Activated T-helper 17 cell treated with anti-CD3 and anti-CD28 coated beads, Interleukin-2, amount 50 U/mL, for 72 hours (primary cell): ENCODE measurements around the gene SLC35E2B. TPM values are rescaled to one million over a fixed set of nuclear protein-coding genes. Genes with fewer than 3 reads are reported as not detected.
A peak's percentile ranks its signal among the peaks of the same experiment; 100 is the strongest.

Source experiments
- ATAC-seq: fragments of 150-1000 bp; cut with Tn5 transposase; replicated peaks from 2 replicates; pipeline ENCODE4 v1.10.0; 2021; ENCODE audit warnings: mild to moderate bottlenecking, moderate library complexity
- H3K27ac Mint-ChIP-seq: one replicate; pipeline ENCODE4 v1.8.0; 2022; ENCODE audit warnings: mixed read lengths
- H3K27me3 Mint-ChIP-seq: one replicate; pipeline ENCODE4 v1.8.0; 2022; ENCODE audit warnings: mixed read lengths
- H3K36me3 Mint-ChIP-seq: one replicate; pipeline ENCODE4 v1.8.0; 2022; ENCODE audit warnings: low read depth, mild to moderate bottlenecking, mixed read lengths
- H3K4me1 Mint-ChIP-seq: one replicate; pipeline ENCODE4 v1.8.0; 2022; ENCODE audit warnings: mixed read lengths
- H3K4me3 Mint-ChIP-seq: one replicate; pipeline ENCODE4 v1.8.0; 2022; ENCODE audit warnings: mild to moderate bottlenecking, mixed read lengths
- H3K9me3 Mint-ChIP-seq: one replicate; pipeline ENCODE4 v1.8.0; 2022; ENCODE audit warnings: mixed read lengths
- total RNA-seq, 2 donors: library from RNA; stranded (reverse); gene quantifications; one replicate each; pipeline ENCODE4 v1.2.3, GENCODE V29; 2022

Gene SLC35E2B
- total RNA-seq, 2 donors from 2014 or later = 31.4 to 38.5 TPM

GRCh38 chr1:1628754-1629429 lies 63.7 kb downstream of the SLC35E2B start:
- peak; percentile 12 for ATAC-seq
- Mint-ChIP-seq H3K9me3 (no peaks in the 10 kb centered on the region), H3K4me1 (no peaks in the 10 kb centered on the region), H3K27ac (no peak overlapping the region), H3K36me3 (peaks cover 9% of the 10 kb centered on the region), H3K27me3 (no peaks in the 10 kb centered on the region), H3K4me3 (peak overlapping the region; percentile 19)

- no peaks in the 10 kb centered on the region for H3K4me1 Mint-ChIP-seq
- H3K9me3 Mint-ChIP-seq = no peaks in the 10 kb centered on the region
- H3K27me3 Mint-ChIP-seq = no peaks in the 10 kb centered on the region
- ATAC-seq = no peak
- no peak overlapping the region for H3K27ac Mint-ChIP-seq
- H3K36me3 Mint-ChIP-seq = peaks cover 9% of the 10 kb centered on the region
- H3K4me3 Mint-ChIP-seq = peak overlapping the region; percentile 19
These were observed 64.5 kb downstream of the SLC35E2B start for GRCh38 chr1:1627829-1628753.

GRCh38 chr1:1627261-1627828 lies 65.2 kb downstream of the SLC35E2B start:
- Mint-ChIP-seq H3K9me3 (no peaks in the 10 kb centered on the region), H3K4me1 (no peaks in the 10 kb centered on the region), H3K27me3 (no peaks in the 10 kb centered on the region), H3K27ac (no peak overlapping the region), H3K4me3 (no peak overlapping the region), H3K36me3 (peaks cover 9% of the 10 kb centered on the region)
- ATAC-seq = no peak

DNA sequence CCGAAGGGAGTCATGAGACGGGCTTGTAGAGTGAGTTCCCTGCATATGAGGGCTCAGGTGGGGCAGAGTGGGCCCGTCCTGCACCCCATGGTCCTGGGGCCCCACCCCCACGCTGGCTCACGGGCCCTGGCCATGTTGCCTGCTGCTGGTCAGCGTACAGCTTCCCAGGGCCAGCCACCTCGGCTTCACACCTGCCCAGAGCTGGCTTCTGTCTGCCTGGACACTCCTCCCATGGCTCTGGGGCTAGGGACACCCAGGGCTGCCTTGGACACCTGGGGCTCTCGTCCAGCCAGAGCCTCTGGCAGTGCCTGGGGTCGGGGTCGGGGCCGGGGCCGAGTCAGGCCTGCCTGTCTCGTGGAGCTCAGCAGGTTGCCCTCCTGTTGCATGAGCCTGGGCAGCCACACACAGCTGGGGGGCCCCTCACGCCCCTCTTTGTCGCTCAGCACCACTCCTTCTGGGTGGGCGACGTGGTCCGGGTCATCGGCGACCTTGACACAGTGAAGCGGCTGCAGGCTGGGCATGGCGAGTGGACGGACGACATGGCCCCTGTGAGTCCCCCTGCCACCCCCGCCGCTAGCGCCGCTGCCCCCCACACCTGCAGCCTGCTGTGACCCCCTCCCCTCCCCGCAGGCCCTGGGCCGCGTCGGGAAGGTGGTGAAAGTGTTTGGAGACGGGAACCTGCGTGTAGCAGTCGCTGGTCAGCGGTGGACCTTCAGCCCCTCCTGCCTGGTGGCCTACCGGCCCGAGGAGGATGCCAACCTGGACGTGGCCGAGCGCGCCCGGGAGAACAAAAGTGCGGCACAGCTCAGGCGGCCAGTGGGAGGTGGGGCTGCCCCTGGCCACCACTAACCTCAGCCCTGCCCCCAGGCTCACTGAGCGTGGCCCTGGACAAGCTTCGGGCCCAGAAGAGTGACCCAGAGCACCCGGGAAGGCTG lies 66.1 kb downstream of the SLC35E2B start:
- Mint-ChIP-seq H3K4me1 (no peaks in the 10 kb centered on the region), H3K9me3 (no peaks in the 10 kb centered on the region), H3K27ac (no peak overlapping the region), H3K36me3 (peaks cover 9% of the 10 kb centered on the region), H3K27me3 (no peaks in the 10 kb centered on the region), H3K4me3 (no peak overlapping the region)
- no peak for ATAC-seq

- H3K4me3 Mint-ChIP-seq = no peak overlapping the region
- no peak overlapping the region for H3K27ac Mint-ChIP-seq
- H3K9me3 Mint-ChIP-seq = no peaks in the 10 kb centered on the region
- H3K27me3 Mint-ChIP-seq = no peaks in the 10 kb centered on the region
- H3K4me1 Mint-ChIP-seq = no peaks in the 10 kb centered on the region
- ATAC-seq = no peak
- H3K36me3 Mint-ChIP-seq = peaks cover 9% of the 10 kb centered on the region
These were observed 66.8 kb downstream of the SLC35E2B start for GRCh38 chr1:1625824-1626206.

GRCh38 chr1:1625404-1625775 lies 67.2 kb downstream of the SLC35E2B start:
- Mint-ChIP-seq H3K27ac (no peak overlapping the region), H3K4me3 (no peak overlapping the region), H3K27me3 (no peaks in the 10 kb centered on the region), H3K4me1 (no peaks in the 10 kb centered on the region), H3K36me3 (peaks cover 7% of the 10 kb centered on the region), H3K9me3 (no peaks in the 10 kb centered on the region)
- ATAC-seq = no peak

DNA sequence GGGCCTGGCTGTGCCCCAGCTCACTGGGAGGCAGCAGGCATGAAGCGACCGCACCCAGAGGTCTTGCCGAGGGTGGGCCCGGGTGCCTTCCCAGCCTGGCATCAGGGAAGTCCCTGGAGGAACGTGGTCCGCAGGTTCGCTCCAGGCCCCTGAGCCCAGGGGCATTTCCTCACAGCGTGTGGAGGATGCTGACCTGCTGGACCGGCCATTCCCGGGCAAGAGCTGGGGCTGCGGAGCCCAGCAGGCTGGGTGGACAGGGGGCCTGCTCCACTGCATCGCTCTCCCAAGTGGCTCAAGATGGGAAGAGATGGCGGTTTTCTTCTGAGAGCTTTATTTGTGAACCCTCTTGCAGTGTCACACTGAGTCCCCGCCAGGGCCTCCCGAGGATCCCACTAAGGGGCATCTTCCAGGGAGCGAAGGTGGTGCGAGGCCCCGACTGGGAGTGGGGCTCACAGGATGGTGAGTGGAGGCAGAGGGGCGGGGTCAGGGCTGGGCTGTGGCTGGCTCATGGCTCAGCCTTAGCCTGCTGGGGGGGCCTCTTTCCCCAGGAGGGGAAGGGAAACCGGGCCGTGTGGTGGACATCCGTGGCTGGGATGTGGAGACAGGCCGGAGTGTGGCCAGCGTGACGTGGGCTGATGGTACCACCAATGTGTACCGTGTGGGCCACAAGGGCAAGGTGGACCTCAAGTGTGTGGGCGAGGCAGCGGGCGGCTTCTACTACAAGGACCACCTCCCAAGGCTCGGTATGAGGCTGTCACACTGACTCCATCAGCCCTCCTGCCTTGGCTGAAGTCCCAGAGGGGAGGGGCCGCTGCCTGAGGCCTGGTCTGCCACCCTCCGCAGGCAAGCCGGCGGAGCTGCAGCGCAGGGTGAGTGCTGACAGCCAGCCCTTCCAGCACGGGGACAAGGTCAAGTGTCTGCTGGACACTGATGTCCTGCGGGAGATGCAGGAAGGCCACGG lies 67.9 kb downstream of the SLC35E2B start:
- H3K27ac Mint-ChIP-seq = no peak overlapping the region
- peaks cover under 1% of the 10 kb centered on the region for H3K36me3 Mint-ChIP-seq
- no peaks in the 10 kb centered on the region for H3K27me3 Mint-ChIP-seq
- no peaks in the 10 kb centered on the region for H3K9me3 Mint-ChIP-seq
- ATAC-seq = no peak
- H3K4me1 Mint-ChIP-seq = no peaks in the 10 kb centered on the region
- H3K4me3 Mint-ChIP-seq = no peak overlapping the region

DNA sequence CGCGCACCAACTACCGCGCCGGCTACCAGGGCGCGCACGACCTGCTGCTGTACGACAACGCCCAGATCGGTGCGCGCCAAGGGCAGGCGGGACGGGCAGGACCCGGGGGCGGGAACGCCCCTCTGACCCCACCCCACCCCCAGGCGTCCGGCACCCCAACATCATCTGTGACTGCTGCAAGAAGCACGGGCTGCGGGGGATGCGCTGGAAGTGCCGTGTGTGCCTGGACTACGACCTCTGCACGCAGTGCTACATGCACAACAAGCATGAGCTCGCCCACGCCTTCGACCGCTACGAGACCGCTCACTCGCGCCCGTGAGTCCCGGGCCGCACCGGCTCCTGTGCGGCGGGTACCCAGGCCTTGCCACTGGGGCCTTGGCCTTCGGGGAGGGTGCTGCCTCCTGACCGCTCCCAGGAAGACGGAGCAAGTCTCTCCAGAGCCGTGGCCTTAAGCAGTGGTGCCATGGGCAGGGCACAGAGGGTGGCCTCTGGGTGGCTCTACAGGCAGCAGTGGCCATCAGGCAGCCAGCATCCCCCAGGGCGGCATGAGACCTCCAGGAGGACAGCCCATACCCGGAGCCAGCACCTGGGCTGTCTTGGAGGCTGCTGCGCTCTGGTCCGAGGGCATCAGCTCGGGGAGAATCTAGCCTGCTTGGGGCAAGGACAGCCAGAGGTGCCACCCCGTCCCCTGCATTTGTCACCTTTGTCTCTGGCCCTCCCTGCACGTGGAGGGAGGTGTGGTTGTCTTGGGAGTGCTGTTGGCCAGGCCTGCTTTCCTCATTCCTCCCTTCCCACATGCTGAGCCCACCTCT lies 68.8 kb downstream of the SLC35E2B start:
- Mint-ChIP-seq H3K27me3 (no peaks in the 10 kb centered on the region), H3K4me1 (no peaks in the 10 kb centered on the region), H3K36me3 (no peaks in the 10 kb centered on the region), H3K9me3 (no peaks in the 10 kb centered on the region), H3K27ac (no peak overlapping the region), H3K4me3 (no peak overlapping the region)
- ATAC-seq = no peak

DNA sequence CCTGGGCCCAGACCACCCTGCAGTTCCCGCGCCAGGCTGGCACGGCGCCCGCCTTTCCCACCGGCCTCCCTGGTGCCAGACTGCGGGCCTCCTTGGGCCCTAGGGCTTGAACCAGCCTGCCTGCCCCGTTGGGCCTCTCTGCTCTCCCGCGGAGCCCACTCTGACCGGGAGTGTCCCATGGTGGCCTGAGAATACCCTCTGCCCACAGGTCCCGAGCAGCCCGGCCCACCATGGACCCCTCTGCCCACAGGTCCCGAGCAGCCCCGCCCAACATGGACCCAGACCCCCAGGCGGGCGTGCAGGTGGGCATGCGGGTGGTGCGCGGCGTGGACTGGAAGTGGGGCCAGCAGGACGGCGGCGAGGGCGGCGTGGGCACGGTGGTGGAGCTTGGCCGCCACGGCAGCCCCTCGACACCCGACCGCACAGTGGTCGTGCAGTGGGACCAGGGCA lies 69.4 kb downstream of the SLC35E2B start:
- no peak for ATAC-seq
- Mint-ChIP-seq H3K4me3 (no peak overlapping the region), H3K9me3 (no peaks in the 10 kb centered on the region), H3K36me3 (no peaks in the 10 kb centered on the region), H3K27me3 (no peaks in the 10 kb centered on the region), H3K27ac (no peak overlapping the region), H3K4me1 (no peaks in the 10 kb centered on the region)

GRCh38 chr1:1622788-1623094 lies 69.9 kb downstream of the SLC35E2B start:
- Mint-ChIP-seq H3K27me3 (no peaks in the 10 kb centered on the region), H3K9me3 (no peaks in the 10 kb centered on the region), H3K4me3 (no peak overlapping the region), H3K4me1 (no peaks in the 10 kb centered on the region), H3K36me3 (no peaks in the 10 kb centered on the region), H3K27ac (no peak overlapping the region)
- ATAC-seq = no peak

DNA sequence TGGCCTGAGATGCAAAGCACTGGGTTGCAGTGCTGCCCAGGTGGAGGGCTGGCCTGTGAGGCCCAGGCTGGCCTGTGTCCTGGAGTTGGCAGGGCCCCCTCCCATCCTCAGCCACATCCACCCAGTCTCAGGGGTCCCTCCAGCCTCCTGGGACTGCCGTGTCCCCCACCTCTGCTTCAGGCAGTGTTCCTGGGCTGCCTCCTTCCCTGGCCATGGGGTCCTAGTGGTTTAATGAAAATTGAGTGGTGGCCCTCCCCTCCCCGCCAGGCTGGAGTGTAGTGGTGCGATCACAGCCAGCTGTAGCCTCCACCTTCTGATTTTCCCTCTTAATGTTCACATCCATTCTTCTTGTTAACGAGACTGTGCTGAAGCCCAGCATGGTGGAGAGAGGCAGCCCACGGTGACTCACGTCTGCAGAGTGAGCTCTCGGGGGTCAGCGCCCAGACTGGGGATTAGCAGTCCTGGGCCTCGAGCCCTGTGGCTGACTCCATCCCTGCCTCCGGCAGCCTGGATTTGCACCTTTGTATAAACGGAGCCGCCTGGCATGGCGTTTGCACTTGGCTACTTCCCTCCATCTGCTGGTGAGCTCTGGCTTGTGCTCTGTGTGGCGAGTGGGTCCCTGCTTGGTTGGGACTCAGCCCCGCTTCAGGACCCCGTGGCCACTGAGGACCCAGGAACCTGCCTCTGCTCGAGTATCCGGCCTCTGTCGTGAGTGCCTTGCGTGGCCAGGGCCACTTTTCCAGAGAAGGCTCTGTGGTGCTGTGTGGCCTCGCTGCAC lies 70.4 kb downstream of the SLC35E2B start:
- H3K4me1 Mint-ChIP-seq = no peaks in the 10 kb centered on the region
- H3K36me3 Mint-ChIP-seq = peaks cover 4% of the 10 kb centered on the region
- no peak for ATAC-seq
- no peak overlapping the region for H3K27ac Mint-ChIP-seq
- H3K4me3 Mint-ChIP-seq = no peak overlapping the region
- H3K9me3 Mint-ChIP-seq = no peaks in the 10 kb centered on the region
- H3K27me3 Mint-ChIP-seq = no peaks in the 10 kb centered on the region
